Right cardiac atrium (tissue), 5 donors: ENCODE measurements around the gene RADIL. TPM values are rescaled to one million over a fixed set of nuclear protein-coding genes. Genes with fewer than 3 reads are reported as not detected.
A peak's percentile ranks its signal among the peaks of the same experiment; 100 is the strongest.

Experiments
- ATAC-seq, 2 donors: fragments of 200-7000 bp; cut with Tn5 transposase; one replicate each; pipeline versions ENCODE4 v1.8.0 to v1.9.1; 2020; ENCODE audit warnings: moderate library complexity in 2 of 2, mild to moderate bottlenecking in 1 of 2
- DNase-seq, 3 donors: peaks; one replicate each; pipeline ENCODE4 v3.0.0-alpha.2; 2020
- H3K27ac ChIP-seq: one replicate; pipeline ENCODE4 v1.5.1; 2013; ENCODE audit warnings: mild to moderate bottlenecking, low read length, control low read depth, moderate library complexity
- H3K27me3 ChIP-seq: one replicate; pipeline ENCODE4 v1.6.1; 2013; ENCODE audit not compliant: control insufficient read depth, insufficient read depth
- H3K4me1 ChIP-seq: one replicate; pipeline ENCODE4 v1.6.1; 2013; ENCODE audit warnings: low read length; ENCODE audit not compliant: control insufficient read depth, insufficient read depth
- H3K4me3 ChIP-seq: one replicate; pipeline ENCODE4 v1.5.1; 2013; ENCODE audit warnings: low read length, control low read depth
- H3K9me3 ChIP-seq: one replicate; pipeline ENCODE4 v1.6.1; 2013; ENCODE audit warnings: low read length; ENCODE audit not compliant: control insufficient read depth
- WGBS: extraction: QIAGEN DNeasy Blood & Tissue Kit; methylation state at CpG from one replicate; pipeline ENCODE4 v1.1.7; 2013; 5-methylcytosine and 5-hydroxymethylcytosine counted together
- intact Hi-C, 4 donors: fragments of 100-400 bp; cut with DNase I; formaldehyde crosslinking; loops; one replicate each; pipeline versions ENCODE4 v1.11.0 to v1.14.0; 2022 to 2023
- polyA plus RNA-seq: library from polyadenylated mRNA; stranded (reverse); fragments of 200-250 nt; gene quantifications from one replicate; pipeline ENCODE4 v1.2.3, GENCODE V29; 2013
- total RNA-seq, 4 donors: library from RNA; stranded (reverse); fragmentation: NEBNext Ultra II Directional; extraction: Animal tissue kit (Norgen Biotek cat#: 25700); gene quantifications; one replicate each; pipeline ENCODE4 v1.2.1, GENCODE V29; 2021
- donor health status: healthy with polysubstance abuse.
- donor health status: DM: no; HTN: yes; CAD: no.
- donor health status: DM: no; HTN: no; CAD: no.
- donor health status: DM: no; HTN: yes; CAD: no; lungs with severe emphysema.
- donor health status: DM: yes; HTN: yes; CAD: no.

Gene RADIL
- total and polyA plus RNA-seq, 5 donors = 4.7 to 12.0 (median 8.6) TPM

DNA sequence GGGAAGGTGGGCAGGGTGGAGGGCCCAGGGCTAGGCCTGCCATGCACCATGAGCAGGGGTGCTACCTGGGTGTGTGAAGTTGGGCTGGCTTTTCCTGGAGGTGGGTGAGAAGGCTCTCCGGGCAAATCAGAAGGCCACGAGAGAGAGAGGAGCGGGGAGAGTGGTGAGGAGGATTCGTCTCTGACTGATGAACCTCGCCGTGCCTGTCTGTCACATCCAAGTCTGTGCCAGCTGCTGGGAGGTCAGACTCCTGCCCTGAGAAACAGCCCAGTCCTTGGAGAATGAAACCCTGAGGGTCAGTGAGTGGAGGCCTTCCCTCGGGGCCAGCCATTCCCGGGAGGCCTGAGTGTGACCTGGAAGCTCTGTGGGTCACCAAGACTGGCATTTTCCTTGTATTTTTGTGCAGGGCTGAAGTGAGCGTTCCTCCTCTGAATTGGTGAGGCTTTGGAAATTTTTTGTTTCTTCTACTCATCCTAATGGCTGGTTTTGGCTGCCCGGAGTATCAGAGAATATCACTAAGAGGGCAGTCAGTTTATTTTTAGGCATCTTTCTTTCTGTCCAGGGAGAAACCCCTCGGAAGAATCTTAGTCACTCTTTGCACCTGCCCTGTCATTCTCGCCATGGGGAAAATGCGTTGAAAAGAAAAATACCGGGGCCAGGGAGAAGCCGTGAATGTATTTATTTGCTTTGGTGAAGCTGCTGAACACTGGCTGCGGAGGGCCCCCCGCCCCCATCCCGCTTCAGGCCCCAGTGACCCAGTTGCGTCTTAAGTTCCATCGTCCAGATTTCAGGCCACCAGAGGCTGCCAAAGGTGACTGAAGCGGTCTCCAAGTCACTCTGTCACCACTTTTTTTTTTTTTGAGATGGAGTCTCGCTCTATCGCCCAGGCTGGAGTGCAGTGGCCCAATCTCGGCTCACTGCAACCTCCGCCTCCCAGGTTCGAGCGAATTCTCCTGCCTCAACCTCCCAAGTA, 114.6 kb downstream of the RADIL start:
- Histone ChIP-seq H3K4me3 (no peak overlapping the region), H3K9me3 (no peaks in the 10 kb centered on the region), H3K27me3 (no peaks in the 10 kb centered on the region), H3K27ac (no peak overlapping the region), H3K4me1 (no peaks in the 10 kb centered on the region)
- ATAC-seq (no peak), DNase-seq (peak in 2 of 3 donors; percentile 40 to 44)
- intact Hi-C loops = no loop called here
- 83% methylated on average over 27 of the region's 27 CpGs for WGBS

DNA sequence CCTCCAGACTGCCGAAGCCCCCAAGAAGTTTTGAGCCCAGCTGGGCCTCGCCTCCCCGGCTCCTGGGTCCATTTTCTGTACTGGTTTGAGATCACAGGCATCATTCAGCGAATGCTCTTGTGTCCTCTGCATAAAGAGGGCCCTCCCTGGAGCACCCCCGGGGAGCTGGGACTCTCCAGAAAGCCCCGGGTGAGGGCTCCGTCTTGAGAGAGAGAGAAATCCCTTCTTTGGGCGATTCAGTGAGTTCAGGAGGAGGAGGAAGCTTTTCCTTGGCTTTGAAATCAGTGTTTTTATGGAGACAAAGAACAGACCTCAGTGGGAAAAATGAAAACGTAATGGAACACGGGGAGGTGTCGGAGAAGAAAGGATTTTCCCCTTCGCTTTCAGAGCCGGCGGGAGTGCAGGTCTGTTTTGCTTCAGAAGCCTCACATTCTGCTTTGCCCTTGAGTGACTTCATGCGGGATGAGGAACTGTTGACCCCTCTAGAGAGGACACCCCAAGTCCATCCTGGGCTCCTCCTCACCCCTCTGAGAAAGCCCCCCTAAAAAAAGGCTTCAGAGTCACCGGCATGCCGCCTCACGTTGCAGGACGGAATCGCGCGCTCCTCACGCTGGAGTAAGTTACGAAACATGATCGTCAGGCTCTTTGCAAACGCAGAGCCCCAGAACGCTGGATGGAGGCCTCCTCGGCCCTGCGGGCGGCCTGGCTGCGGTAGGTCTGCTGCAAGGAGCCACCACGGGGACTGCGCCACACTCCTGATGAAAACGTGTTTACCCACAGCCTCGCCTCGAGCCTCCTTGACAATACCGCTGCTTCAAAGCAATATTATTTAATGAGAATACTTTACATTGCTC, 116.6 kb downstream of the RADIL start:
- no peak for ATAC-seq
- DNase-seq = peak in 1 of 3 donors; percentile 54
- 90% methylated on average over 37 of the region's 37 CpGs for WGBS
- Histone ChIP-seq H3K4me1 (no peaks in the 10 kb centered on the region), H3K9me3 (no peaks in the 10 kb centered on the region), H3K4me3 (no peak overlapping the region), H3K27me3 (no peaks in the 10 kb centered on the region), H3K27ac (no peak overlapping the region)
- intact Hi-C loops = no loop called here

DNA sequence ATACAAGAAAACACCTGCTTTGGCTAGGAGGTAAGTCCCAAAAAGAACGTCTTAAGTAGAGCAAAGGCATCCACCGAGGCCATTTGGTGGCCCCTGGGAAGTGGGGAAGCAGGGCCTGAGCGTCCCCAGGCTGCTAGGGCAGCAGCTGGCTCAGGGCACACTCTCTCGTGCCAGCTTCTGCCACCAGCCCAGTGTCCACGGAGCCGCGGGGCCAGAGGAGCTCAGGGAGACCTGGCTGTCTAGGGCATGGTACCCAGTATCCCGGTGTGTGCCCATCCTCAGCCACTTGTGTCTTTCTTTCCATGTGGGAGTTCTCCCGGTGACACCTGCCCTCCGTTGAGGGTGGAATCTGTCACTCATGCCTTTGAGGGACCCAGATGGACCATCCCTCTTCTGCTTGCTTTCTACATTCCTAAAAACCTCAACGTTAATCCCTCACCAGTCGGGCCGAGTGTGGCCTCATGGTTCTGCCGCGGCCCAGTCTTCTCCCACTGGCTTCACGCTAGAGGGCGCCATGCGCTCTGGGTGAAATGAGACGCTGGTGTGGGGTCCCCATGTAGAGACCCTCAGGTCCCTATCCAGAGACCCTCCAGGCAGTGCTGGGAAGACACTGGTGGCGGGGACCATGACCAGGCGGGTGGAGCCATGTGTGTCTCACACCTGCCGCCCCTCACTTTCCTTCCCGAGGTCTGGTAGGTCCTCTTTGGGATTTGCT, 117.6 kb downstream of the RADIL start:
- DNase-seq = peak in 2 of 3 donors; percentile 35 to 59
- H3K4me1 ChIP-seq = no peaks in the 10 kb centered on the region
- WGBS = 83% methylated on average over 23 of the region's 23 CpGs
- ATAC-seq = no peak
- intact Hi-C loops = no loop called here
- no peaks in the 10 kb centered on the region for H3K9me3 ChIP-seq
- no peak overlapping the region for H3K27ac ChIP-seq
- H3K27me3 ChIP-seq = no peaks in the 10 kb centered on the region
- H3K4me3 ChIP-seq = no peak overlapping the region

DNA sequence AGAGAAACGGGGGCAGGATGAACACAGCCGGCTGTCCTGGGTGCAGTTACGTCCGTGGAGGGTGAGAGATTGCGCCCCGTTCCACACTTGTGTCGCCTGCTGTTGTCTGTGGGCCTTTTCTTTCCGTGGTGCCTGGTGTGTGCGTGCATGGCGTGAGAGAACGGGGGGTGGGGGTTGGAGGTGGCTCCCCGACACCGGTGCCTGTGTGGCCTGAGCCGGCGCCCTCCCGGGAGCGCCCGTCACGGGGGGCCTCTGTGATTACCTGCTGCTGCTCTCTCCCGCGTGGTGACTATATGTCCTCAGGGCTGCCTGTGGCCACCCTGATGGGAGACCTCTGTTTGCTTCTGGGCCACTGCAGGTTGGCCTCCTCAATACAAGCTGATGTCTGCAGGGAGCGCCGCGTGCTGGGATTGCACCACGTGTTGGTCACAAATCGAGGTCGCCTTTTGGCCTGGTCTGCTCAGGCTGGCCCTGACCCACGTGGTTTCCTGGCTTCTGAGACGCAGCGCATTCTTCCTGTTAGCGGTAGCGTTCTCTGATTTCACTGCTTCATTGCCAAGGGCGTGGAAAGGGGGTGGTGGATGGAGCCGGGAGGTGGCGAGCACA, 119.0 kb downstream of the RADIL start:
- ATAC-seq (no peak), DNase-seq (peak in 2 of 3 donors; percentile 51 to 53)
- no peaks in the 10 kb centered on the region for H3K9me3 ChIP-seq
- no peaks in the 10 kb centered on the region for H3K27me3 ChIP-seq
- H3K4me3 ChIP-seq = no peak overlapping the region
- WGBS = 87% methylated on average over 35 of the region's 35 CpGs
- H3K4me1 ChIP-seq = no peaks in the 10 kb centered on the region
- intact Hi-C loops = no loop called here
- H3K27ac ChIP-seq = no peak overlapping the region

DNA sequence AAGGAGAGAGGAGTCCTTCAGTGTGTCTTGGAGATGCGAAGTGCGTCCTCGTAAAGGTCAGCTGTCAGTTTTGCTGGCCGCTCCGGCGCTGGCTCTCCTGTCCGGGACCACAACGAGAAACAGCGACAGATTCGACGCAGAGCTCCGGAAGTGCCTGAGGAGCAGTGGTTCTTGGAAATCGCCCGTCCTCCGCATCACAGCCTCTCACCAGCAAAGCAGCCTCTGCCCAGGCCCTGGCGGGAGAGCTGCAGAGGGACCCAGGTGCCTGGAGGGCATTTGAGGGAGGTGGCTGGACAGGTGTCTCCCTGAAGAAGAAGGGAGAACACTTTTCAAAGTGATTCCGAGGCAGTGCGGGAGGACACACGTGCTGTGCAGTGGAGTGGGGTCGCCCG, 119.7 kb downstream of the RADIL start:
- DNase-seq (peak in 2 of 3 donors; percentile 43 to 45), ATAC-seq (no peak)
- H3K27me3 ChIP-seq = no peaks in the 10 kb centered on the region
- no peak overlapping the region for H3K4me3 ChIP-seq
- intact Hi-C loops = no loop called here
- 96% methylated on average over 21 of the region's 21 CpGs for WGBS
- H3K27ac ChIP-seq = no peak overlapping the region
- H3K4me1 ChIP-seq = no peaks in the 10 kb centered on the region
- H3K9me3 ChIP-seq = no peaks in the 10 kb centered on the region

DNA sequence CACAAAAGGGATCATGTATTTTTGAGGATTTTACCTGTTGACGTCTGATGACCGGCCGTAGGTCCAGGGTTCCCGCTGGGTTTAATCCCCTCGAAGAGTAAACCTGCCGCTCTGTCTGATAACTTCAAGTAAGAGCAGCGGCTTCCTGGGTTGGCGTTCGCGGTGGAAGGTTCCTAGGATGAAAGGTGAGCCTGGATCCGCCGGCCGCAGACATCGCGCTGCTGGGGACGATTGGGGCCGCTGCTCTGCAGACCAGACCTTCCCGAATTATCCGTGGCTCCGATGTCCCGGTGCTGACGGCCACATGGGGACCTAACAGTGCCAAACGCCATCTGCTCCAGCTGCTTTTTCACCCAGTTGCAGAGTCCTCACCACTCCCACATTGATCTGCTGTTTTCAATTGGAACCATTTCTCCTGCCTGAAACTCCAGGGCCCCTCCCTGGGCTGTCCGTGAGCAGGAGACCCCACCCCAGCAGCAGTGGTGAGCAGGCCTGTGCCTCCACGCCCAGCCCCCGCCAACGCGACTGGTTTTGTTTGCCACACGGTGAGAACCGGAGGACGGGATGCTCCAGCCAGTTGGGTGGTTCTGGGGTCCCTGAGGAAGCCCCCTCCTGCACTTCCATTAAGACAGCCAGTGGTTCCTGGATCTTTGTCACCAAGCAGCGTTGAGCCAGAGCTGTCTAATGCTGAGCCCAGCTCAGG, 120.3 kb downstream of the RADIL start:
- Histone ChIP-seq H3K9me3 (no peaks in the 10 kb centered on the region), H3K27me3 (no peaks in the 10 kb centered on the region), H3K4me3 (no peak overlapping the region), H3K4me1 (no peaks in the 10 kb centered on the region), H3K27ac (no peak overlapping the region)
- DNase-seq = peak in 2 of 3 donors; percentile 57
- WGBS = 95% methylated on average over 32 of the region's 32 CpGs
- ATAC-seq = no peak
- intact Hi-C loops = no loop called here

DNA sequence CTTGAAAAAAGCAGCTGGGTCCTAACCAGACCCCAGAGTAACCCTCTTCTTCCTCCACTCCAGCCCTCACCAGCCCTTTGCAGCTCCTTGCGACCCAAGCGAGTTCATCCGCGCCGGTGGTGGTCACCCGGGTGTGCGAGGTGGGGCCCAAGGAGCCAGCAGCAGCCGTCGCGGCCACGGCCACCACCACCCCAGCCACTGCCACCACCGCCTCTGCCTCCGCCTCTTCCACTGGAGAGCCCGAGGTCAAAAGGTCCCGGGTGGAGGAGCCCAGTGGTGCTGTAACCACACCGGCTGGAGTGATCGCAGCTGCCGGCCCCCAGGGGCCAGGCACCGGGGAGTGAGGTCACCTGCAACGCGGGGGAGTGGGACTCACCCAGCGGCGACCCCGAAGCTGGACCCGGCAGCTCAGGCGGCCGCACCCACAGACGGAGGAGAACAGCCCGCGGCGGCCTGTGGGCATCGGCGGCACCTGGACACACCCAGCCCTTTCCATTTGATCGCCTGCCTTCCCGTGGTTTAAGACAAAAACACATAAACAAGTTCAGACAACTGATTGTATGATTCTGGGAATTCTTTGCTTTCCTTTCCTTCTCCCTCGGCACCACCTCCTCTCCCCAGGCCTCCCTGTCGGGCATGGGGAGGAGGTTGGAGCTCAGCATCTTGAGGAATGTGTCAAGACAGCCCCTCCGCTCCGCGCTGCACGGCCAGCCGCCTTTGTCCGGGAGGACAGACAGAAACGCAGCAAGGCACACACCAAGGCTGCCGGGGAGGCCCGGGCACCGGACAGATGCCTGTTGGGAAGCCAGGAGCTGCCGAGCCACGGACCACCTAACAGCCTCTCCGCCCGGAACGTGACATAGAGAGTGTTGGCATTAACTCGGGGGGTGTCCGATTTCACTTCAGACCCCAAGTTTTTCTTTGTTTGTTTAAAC, 121.1 kb downstream of the RADIL start:
- WGBS = 93% methylated on average over 54 of the region's 54 CpGs
- DNase-seq = peak in 1 of 3 donors; percentile 62

DNA sequence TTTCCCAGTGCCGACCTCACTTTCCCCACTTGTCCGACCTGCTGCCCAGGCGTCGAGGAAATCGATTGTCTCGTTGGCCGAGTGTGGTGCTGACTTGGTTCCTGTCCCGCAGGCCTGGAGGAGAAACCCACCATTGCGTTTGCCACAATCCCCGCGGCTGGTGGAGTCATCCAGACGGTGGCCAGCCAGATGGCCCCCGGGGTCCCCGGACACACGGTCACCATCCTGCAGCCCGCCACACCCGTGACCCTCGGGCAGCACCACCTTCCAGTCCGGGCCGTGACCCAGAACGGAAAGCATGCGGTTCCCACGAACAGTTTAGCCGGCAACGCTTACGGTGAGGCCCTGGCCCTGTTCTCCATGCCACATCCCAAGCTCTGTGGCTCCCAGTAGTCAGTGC, 122.6 kb downstream of the RADIL start:
- intact Hi-C loops = no loop called here
- no peak overlapping the region for H3K4me3 ChIP-seq
- H3K27ac ChIP-seq = no peak overlapping the region
- no peaks in the 10 kb centered on the region for H3K27me3 ChIP-seq
- DNase-seq = peak in 1 of 3 donors; percentile 49
- 95% methylated on average over 26 of the region's 26 CpGs for whole genome bisulfite sequencing
- H3K4me1 ChIP-seq = no peaks in the 10 kb centered on the region
- ATAC-seq = no peak
- H3K9me3 ChIP-seq = no peaks in the 10 kb centered on the region

More for the DNA sequence above, 121.1 kb downstream of the RADIL start:
- Histone ChIP-seq H3K27me3 (no peaks in the 10 kb centered on the region), H3K9me3 (no peaks in the 10 kb centered on the region), H3K4me1 (no peaks in the 10 kb centered on the region), H3K4me3 (no peak overlapping the region), H3K27ac (no peak overlapping the region)
- intact Hi-C loops = no loop called here
- ATAC-seq = no peak

DNA sequence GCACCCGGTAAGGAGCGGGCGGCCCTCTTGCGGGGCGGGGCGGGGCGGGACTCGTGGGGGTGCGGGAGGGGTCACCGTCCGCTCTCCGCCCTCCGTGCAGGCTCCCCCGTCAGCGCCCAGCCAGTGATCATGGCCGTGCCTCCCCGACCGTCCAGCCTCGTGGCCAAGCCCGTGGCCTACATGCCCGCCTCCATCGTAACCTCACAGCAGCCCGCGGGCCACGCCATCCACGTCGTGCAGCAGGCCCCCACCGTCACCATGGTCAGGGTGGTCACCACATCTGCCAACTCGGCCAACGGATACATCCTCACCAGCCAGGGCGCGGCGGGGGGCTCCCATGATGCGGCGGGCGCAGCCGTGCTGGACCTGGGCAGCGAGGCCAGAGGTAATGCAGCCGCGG, 124.3 kb downstream of the RADIL start:
- 97% methylated on average over 40 of the region's 40 CpGs for WGBS
- Histone ChIP-seq H3K9me3 (no peaks in the 10 kb centered on the region), H3K4me1 (no peaks in the 10 kb centered on the region), H3K27me3 (no peaks in the 10 kb centered on the region), H3K4me3 (no peak overlapping the region), H3K27ac (no peak overlapping the region)
- ATAC-seq (peak in 1 of 2 donors; percentile 7), DNase-seq (peak in 1 of 3 donors; percentile 59)
- intact Hi-C loops = loop anchor here in 3 of 4 donors (10.0 kb wide), 2 partner anchors 74 to 144 kb away; partner anchors contain the start of gene FOXK1 (in 1 of the 3)
